ENCODE data around the gene CYP3A7.

The CYP3A7 gene

GRCh38 chr7:99720800-99721595 lies 14.0 kb downstream of the CYP3A7 start:
- Histone ChIP-seq H3K9ac (ENCODE audit: low read depth, low read length, poor library complexity, severe bottlenecking) (no peak overlapping the region), H4K20me1 (ENCODE audit: insufficient read depth, low read length, poor library complexity, severe bottlenecking) (no peaks in the 10 kb centered on the region), H3K4me2 (ENCODE audit: low read depth, low read length, poor library complexity, severe bottlenecking) (no peak overlapping the region)

GRCh38 chr7:99719996-99720769 lies 14.8 kb downstream of the CYP3A7 start:
- TF ChIP-seq EZH2phosphoT487 (IDR thresholded peaks at IDR 0.05; ENCODE audit: borderline replicate concordance) (no peak), CTCF (conservative IDR thresholded peaks at IDR 0.05; ENCODE audit: low read length) (no peak)
- no peak overlapping the region for H2AFZ ChIP-seq (ENCODE audit: low read length)
- no peaks in the 10 kb centered on the region for H3K36me3 ChIP-seq (ENCODE audit: insufficient read depth, low read length)
- H3F3A ChIP-seq (ENCODE audit: low read depth): no peaks in the 10 kb centered on the region
- H3K4me3 ChIP-seq (ENCODE audit: low read length, poor library complexity, severe bottlenecking): no peak overlapping the region
- no peaks in the 10 kb centered on the region for H3K9me3 ChIP-seq (ENCODE audit: insufficient read depth, low read depth, low read length)
- H3K27me3 ChIP-seq (ENCODE audit: insufficient read depth, low read length, poor library complexity, severe bottlenecking): no peaks in the 10 kb centered on the region
- H4K20me1 ChIP-seq (ENCODE audit: insufficient read depth, low read length, poor library complexity, severe bottlenecking): no peaks in the 10 kb centered on the region
- no peak overlapping the region for H3K9ac ChIP-seq (ENCODE audit: low read depth, low read length, poor library complexity, severe bottlenecking)
- H3K79me2 ChIP-seq (ENCODE audit: insufficient read depth, low read length): no peaks in the 10 kb centered on the region
- no peaks in the 10 kb centered on the region for H3K9me2 ChIP-seq (replicated peaks; ENCODE audit: low read depth, low read length)
- no peaks in the 10 kb centered on the region for H3K4me1 ChIP-seq (ENCODE audit: insufficient read depth, low read length, poor library complexity, severe bottlenecking)
- H3K4me2 ChIP-seq (ENCODE audit: low read depth, low read length, poor library complexity, severe bottlenecking): no peak overlapping the region

More at GRCh38 chr7:99720800-99721595, 14.0 kb downstream of the CYP3A7 start:
- Histone ChIP-seq H3K79me2 (ENCODE audit: insufficient read depth, low read length) (no peaks in the 10 kb centered on the region), H3K27me3 (ENCODE audit: insufficient read depth, low read length, poor library complexity, severe bottlenecking) (no peaks in the 10 kb centered on the region), H3K9me3 (ENCODE audit: insufficient read depth, low read depth, low read length) (no peaks in the 10 kb centered on the region), H3K36me3 (ENCODE audit: insufficient read depth, low read length) (no peaks in the 10 kb centered on the region), H3K9me2 (replicated peaks; ENCODE audit: low read depth, low read length) (no peaks in the 10 kb centered on the region), H3F3A (ENCODE audit: low read depth) (no peaks in the 10 kb centered on the region), H3K4me1 (ENCODE audit: insufficient read depth, low read length, poor library complexity, severe bottlenecking) (no peaks in the 10 kb centered on the region), H3K4me3 (ENCODE audit: low read length, poor library complexity, severe bottlenecking) (no peak overlapping the region), H2AFZ (ENCODE audit: low read length) (no peak overlapping the region)
- no peak for TF ChIP-seq CTCF (conservative IDR thresholded peaks at IDR 0.05; ENCODE audit: low read length)
- TF ChIP-seq EZH2phosphoT487 (IDR thresholded peaks at IDR 0.05; ENCODE audit: borderline replicate concordance): no peak

GRCh38 chr7:99713995-99714570 lies 20.9 kb downstream of the CYP3A7 start:
- no peak overlapping the region for H3K9ac ChIP-seq (ENCODE audit: low read depth, low read length, poor library complexity, severe bottlenecking)
- TF ChIP-seq EZH2phosphoT487 (IDR thresholded peaks at IDR 0.05; ENCODE audit: borderline replicate concordance): no peak
- TF ChIP-seq CTCF (conservative IDR thresholded peaks at IDR 0.05; ENCODE audit: low read length): no peak
- no peaks in the 10 kb centered on the region for H3F3A ChIP-seq (ENCODE audit: low read depth)
- no peaks in the 10 kb centered on the region for H3K9me3 ChIP-seq (ENCODE audit: insufficient read depth, low read depth, low read length)
- no peaks in the 10 kb centered on the region for H3K4me1 ChIP-seq (ENCODE audit: insufficient read depth, low read length, poor library complexity, severe bottlenecking)
- H3K36me3 ChIP-seq (ENCODE audit: insufficient read depth, low read length): peaks cover 4% of the 10 kb centered on the region; the same call in 1 of the 2 replicates
- H3K9me2 ChIP-seq (replicated peaks; ENCODE audit: low read depth, low read length): no peaks in the 10 kb centered on the region
- no peaks in the 10 kb centered on the region for H4K20me1 ChIP-seq (ENCODE audit: insufficient read depth, low read length, poor library complexity, severe bottlenecking)
- no peak overlapping the region for H3K4me2 ChIP-seq (ENCODE audit: low read depth, low read length, poor library complexity, severe bottlenecking)
- H3K79me2 ChIP-seq (ENCODE audit: insufficient read depth, low read length): no peaks in the 10 kb centered on the region
- no peak overlapping the region for H2AFZ ChIP-seq (ENCODE audit: low read length)
- no peak overlapping the region for H3K4me3 ChIP-seq (ENCODE audit: low read length, poor library complexity, severe bottlenecking)
- H3K27me3 ChIP-seq (ENCODE audit: insufficient read depth, low read length, poor library complexity, severe bottlenecking): no peaks in the 10 kb centered on the region
